ENCODE data around the gene NHEJ1. TPM values are rescaled to one million over a fixed set of nuclear protein-coding genes. Genes with fewer than 3 reads are reported as not detected.

The NHEJ1 gene
- total RNA-seq, 6 donors from 2014 or later = 7.9 to 26.2 (median 14.3) TPM

DNA sequence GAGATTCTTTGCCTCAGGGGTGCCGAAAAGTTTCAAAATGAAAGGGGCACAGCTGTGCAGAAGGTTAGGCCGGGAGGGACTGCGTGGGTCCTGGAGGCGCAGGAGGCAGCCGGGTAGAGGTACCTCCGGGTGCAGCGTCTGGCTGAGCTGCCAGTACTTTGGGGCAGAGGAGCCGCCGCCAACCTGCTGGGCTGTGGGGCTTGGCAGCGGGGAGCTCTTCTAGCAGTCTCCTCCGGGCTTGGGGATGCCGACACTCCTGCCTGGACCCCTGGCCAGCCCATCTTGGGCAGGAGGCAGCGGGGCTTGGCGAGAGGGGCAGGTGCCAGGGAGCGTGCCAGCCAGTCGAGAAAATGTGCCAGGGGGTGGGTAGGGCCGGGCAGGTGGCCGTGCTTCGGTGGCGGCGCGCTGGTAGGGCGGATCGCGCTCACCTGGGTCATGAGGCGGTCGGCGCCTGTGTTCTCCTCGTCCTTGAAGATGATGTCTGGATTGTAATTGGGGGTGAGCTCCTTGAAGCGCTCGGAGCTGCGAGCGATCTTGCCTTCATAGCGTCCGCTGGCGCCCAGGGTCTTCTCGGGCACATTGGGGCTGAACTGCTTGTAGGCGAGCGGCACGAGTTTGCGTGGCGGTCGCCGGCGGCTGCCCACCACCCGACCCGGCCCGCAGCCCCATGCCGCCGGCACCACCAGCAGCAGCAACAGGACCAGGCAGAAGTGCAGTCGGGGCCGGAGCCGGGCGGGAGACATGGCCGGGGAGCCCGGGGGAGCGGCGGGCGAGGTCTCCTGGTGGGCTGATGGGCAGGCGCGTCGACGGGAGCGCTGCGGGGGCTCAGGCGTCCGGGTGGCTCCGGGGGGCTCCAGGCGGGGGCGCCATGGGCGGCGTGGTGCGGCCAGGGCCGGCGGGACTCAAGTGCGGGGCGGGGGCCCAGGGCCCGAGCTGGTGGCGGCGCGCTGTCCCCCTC, 100.6 kb downstream of the NHEJ1 start:
- Histone ChIP-seq H3K9me3 (no peaks in the 10 kb centered on the region), H3K36me3 (no peaks in the 10 kb centered on the region), H3K4me3 (peak overlapping the region; percentile 2 to 50 (median 46)), H3K27me3 (peaks cover 0 to 44% (median 19%) of the 10 kb centered on the region in 4 donors), H3K27ac (no peak overlapping the region), H3K4me1 (peaks cover 29 to 43% (median 36%) of the 10 kb centered on the region in 4 donors)
- TF ChIP-seq, protein P1, sequence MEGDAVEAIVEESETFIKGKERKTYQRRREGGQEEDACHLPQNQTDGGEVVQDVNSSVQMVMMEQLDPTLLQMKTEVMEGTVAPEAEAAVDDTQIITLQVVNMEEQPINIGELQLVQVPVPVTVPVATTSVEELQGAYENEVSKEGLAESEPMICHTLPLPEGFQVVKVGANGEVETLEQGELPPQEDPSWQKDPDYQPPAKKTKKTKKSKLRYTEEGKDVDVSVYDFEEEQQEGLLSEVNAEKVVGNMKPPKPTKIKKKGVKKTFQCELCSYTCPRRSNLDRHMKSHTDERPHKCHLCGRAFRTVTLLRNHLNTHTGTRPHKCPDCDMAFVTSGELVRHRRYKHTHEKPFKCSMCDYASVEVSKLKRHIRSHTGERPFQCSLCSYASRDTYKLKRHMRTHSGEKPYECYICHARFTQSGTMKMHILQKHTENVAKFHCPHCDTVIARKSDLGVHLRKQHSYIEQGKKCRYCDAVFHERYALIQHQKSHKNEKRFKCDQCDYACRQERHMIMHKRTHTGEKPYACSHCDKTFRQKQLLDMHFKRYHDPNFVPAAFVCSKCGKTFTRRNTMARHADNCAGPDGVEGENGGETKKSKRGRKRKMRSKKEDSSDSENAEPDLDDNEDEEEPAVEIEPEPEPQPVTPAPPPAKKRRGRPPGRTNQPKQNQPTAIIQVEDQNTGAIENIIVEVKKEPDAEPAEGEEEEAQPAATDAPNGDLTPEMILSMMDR (IDR thresholded peaks at IDR 0.05) = no peak
- TF ChIP-seq POLR2AphosphoS5 (IDR thresholded peaks at IDR 0.05) (no peak), EP300 (IDR thresholded peaks at IDR 0.05) (no peak), POLR2A (IDR thresholded peaks at IDR 0.05) (no peak)
- WGBS, 2 donors = 4 to 9% methylated on average over 13 to 70 of the region's 81 CpGs
- DNase-seq (peak in 1 of 2 donors; percentile 84), ATAC-seq (ENCODE audit: low FRiP score in 2 of 2) (no peak)

DNA sequence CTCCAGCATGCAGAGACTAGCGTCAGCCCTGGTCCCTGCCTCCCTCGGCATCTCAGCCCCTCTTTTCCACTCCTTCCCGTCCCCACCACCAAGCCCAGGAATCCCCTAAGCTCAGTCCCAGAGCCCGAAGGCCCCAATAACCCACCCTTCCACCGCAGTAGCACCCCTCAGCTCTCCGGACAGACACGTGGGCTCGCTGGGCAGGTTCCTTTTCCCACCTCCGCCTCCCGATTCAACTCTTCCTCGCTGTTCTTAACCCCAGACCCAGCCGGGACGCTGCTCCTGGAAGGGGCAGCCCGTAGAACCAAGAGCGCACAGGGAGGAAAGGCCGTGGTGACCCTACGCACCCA, 101.3 kb downstream of the NHEJ1 start:
- no peak overlapping the region for H3K27ac ChIP-seq
- TF ChIP-seq POLR2A (IDR thresholded peaks at IDR 0.05) (no peak), EP300 (IDR thresholded peaks at IDR 0.05) (no peak), POLR2AphosphoS5 (IDR thresholded peaks at IDR 0.05) (no peak)
- TF ChIP-seq, protein P1 (IDR thresholded peaks at IDR 0.05) = no peak
- H3K4me3 ChIP-seq = peak overlapping the region; percentile 2 to 50 (median 46)
- H3K4me1 ChIP-seq = peaks cover 29 to 43% (median 36%) of the 10 kb centered on the region in 4 donors
- no peaks in the 10 kb centered on the region for H3K36me3 ChIP-seq
- DNase-seq (no peak), ATAC-seq (ENCODE audit: low FRiP score in 2 of 2) (no peak)
- 2 to 6% methylated on average over 17 of the region's 17 CpGs for WGBS, 2 donors
- no peaks in the 10 kb centered on the region for H3K9me3 ChIP-seq
- H3K27me3 ChIP-seq = peaks cover 0 to 44% (median 19%) of the 10 kb centered on the region in 4 donors

GRCh38 chr2:219058541-219059374, 101.9 kb downstream of the NHEJ1 start:
- Histone ChIP-seq H3K27me3 (peaks cover 0 to 44% (median 19%) of the 10 kb centered on the region in 4 donors), H3K27ac (no peak overlapping the region), H3K4me1 (peaks cover 29 to 43% (median 36%) of the 10 kb centered on the region in 4 donors), H3K4me3 (peak overlapping the region in 3 of 4 donors; percentile 42 to 50 (median 49)), H3K36me3 (no peaks in the 10 kb centered on the region), H3K9me3 (no peaks in the 10 kb centered on the region)
- ATAC-seq (ENCODE audit: low FRiP score in 2 of 2) (peak; percentile 71 to 87), DNase-seq (peak; percentile 67 to 94)
- 2 to 4% methylated on average over 9 to 24 of the region's 42 CpGs for WGBS, 2 donors
- TF ChIP-seq EP300 (IDR thresholded peaks at IDR 0.05) = no peak
- no peak for TF ChIP-seq POLR2A (IDR thresholded peaks at IDR 0.05)
- TF ChIP-seq, protein P1 (IDR thresholded peaks at IDR 0.05) = no peak

GRCh38 chr2:219057709-219058540, 102.7 kb downstream of the NHEJ1 start:
- peak overlapping the region in 2 of 4 donors; percentile 49 to 50 for H3K4me3 ChIP-seq
- ATAC-seq (ENCODE audit: low FRiP score in 2 of 2) = peak; percentile 92 to 93

More at GRCh38 chr2:219057709-219058540, 102.7 kb downstream of the NHEJ1 start:
- Histone ChIP-seq H3K36me3 (no peaks in the 10 kb centered on the region), H3K4me1 (peaks cover 29 to 43% (median 36%) of the 10 kb centered on the region in 4 donors), H3K9me3 (no peaks in the 10 kb centered on the region), H3K27ac (no peak overlapping the region), H3K27me3 (peaks cover 0 to 44% (median 19%) of the 10 kb centered on the region in 4 donors)
- DNase-seq = peak; percentile 81 to 95
- 5 to 19% methylated on average over 15 to 50 of the region's 52 CpGs for WGBS, 2 donors
- TF ChIP-seq, protein P1 (IDR thresholded peaks at IDR 0.05) = peak; percentile 89 to 99 (median 96)
- no peak for TF ChIP-seq POLR2A (IDR thresholded peaks at IDR 0.05)
